Liver (tissue), 2 donors: ENCODE data around the gene ENOSF1.

Source experiments
- CTCF ChIP-seq: fragments of 150-350 bp; IDR thresholded peaks from 2 replicates; pipeline ENCODE4 v1.5.1; 2017; ENCODE audit warnings: improper control_type of control experiment, low read depth, low read length; ENCODE audit not compliant: missing input control
- MAX ChIP-seq: IDR thresholded peaks from 2 replicates; pipeline ENCODE4 v1.6.1; 2016; ENCODE audit warnings: antibody characterized with exemption
- REST ChIP-seq: IDR thresholded peaks from 2 replicates; pipeline ENCODE4 v1.6.1; 2016; ENCODE audit warnings: antibody characterized with exemption, mild to moderate bottlenecking
- donor health status: healthy.

GRCh38 chr18:754656-755055 is 42.2 kb upstream of the ENOSF1 start:
- TF ChIP-seq CTCF (no peak), MAX (no peak), REST (no peak)
